ENCODE results near the gene ZBTB48.
"Not testable (repeated sequence)": the region's sequence is repeated elsewhere in the genome, so short reads cannot be mapped to it uniquely, and the experiment has no call there.

DNA sequence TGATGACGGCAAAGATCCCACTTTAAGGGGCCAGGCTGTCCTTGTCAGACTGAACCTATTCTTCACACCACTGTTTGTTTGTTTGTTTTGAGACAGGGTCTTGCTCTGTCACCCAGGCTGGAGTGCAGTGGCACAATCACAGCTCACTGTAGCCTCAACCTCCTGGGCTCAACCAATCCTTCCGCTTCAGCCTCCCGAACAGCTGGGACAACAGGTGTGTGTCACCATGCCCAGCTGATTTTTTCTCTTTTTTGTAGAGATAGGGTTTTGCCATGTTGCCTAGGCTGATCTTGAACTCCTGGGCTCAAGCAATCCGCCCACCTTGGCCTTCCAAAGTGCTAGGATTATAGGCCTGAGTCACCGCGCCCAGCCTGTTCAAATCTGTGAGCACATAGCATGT is 57.0 kb downstream of the ZBTB48 start:
- not testable (repeated sequence) for TF ChIP-seq CTCF (IDR thresholded peaks at IDR 0.05); POLR2AphosphoS5 (IDR thresholded peaks at IDR 0.05; ENCODE audit: insufficient read depth in 1 of 2, low read depth in 1 of 2)
